A375 (cell line): ENCODE data around the gene ZNF777. TPM values are rescaled to one million over a fixed set of nuclear protein-coding genes. Genes with fewer than 3 reads are reported as not detected.

ENCODE experiments used
- total RNA-seq: library from RNA; depleted of rRNA; stranded (reverse); fragments of >200 nt; shearing (Covaris generic); gene quantifications from 2 replicates; pipeline ENCODE4 v1.2.3, GENCODE V29; 2014; rRNA removed

The ZNF777 gene
- total RNA-seq: 12.9 and 14.9 TPM in 2 replicates

DNA sequence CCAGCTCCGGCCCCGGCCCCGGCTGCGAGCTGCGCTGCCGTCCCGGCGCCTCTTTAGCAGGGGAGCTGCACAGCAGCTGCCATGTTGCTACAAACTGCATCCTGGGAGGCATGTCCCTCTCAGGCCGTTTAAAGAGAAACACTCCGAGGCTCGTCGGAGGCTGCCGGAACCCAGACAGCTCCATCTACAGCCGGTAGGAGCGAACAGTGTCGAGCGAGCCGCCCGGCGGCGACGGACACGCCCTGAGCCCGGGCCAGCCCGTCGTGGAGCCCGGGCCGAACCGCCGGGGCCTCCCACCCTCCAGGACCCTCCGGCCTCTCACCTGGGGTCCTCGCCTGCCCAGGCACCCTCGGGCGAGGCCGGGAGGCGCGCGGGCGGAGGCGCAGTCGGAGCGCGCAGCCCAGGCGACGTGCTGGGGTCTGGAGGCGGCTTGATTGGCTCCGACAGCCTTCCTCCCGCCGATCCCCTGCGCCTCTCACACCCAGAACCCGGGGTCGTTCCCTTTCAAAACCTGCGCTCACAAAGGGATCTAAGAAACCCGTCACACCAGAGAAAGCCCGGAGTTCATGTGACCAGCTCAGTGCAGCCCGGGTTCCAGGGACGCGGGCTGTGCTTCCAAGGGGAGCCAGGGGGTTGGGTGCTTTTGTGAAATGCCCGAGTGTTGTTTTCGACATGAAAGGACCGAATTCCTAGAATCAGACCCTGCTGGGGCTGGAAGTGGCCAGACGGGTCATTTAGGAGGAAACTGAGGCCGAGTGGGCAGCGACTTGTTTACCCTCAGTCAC, at the start of gene ZNF777:
Gene ZNF777, minus strand, starts transcription at position 570 of the 785 bp plus-strand sequence. CDS start 5,040 bp downstream, outside the sequence.

GRCh38 chr7:149497467-149498261, 36.8 kb upstream of the ZNF777 start, which contains the start of gene ZNF746:
TSS of gene ZNF746 (minus strand) at chr7:149497809. CDS start at chr7:149497536, 273 bp downstream.

Other genes with a start within 250 kb of the ZNF777 start
- 12.2 and 13.5 TPM in 2 replicates for gene ZNF212, start 221.4 kb downstream of the ZNF777 start, total RNA-seq
- 18.1 and 24.3 TPM in 2 replicates for gene ZNF783, start 198.9 kb downstream of the ZNF777 start, total RNA-seq
- gene ZNF746, start 36.7 kb upstream of the ZNF777 start, total RNA-seq: 21.8 and 21.9 TPM in 2 replicates